ENCODE results near the gene FRZB. TPM values are rescaled to one million over a fixed set of nuclear protein-coding genes. Genes with fewer than 3 reads are reported as not detected.

FRZB gene
- total and polyA plus RNA-seq, 2 of the 13 experiments (the other 11 are each of a cell fraction or from before 2014, with no cell fraction given): 0.04 to 1.2 TPM

DNA sequence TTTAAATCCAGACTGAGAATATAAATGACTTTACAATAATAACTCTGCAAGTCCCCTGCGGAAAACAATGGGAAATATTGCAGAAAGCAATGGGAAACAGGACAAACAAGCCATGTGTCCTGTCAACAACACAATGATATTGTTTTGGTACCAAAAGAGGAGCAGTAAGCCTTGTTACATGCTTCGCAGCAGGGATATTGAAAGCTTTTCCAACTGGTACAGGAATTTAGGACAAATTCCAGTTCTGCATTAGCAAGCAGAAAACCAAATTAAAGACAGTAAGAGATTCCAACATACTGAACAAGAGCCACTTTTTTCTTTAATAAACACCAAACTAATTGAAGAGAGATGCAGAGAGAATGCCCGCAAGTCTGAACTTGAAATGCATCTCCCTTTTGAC is 30.0 kb downstream of the FRZB start (continued):
- TF ChIP-seq E2F1 (CRISPR knock-in tag; IDR thresholded peaks at IDR 0.05): no peak
- no peak for TF ChIP-seq ZNF713 (CRISPR knock-in tag; IDR thresholded peaks at IDR 0.05)
- no peak for TF ChIP-seq HOXA5 (CRISPR knock-in tag; IDR thresholded peaks at IDR 0.05)
- TF ChIP-seq MED13 (CRISPR knock-in tag; IDR thresholded peaks at IDR 0.05): no peak
- TF ChIP-seq, protein P1, sequence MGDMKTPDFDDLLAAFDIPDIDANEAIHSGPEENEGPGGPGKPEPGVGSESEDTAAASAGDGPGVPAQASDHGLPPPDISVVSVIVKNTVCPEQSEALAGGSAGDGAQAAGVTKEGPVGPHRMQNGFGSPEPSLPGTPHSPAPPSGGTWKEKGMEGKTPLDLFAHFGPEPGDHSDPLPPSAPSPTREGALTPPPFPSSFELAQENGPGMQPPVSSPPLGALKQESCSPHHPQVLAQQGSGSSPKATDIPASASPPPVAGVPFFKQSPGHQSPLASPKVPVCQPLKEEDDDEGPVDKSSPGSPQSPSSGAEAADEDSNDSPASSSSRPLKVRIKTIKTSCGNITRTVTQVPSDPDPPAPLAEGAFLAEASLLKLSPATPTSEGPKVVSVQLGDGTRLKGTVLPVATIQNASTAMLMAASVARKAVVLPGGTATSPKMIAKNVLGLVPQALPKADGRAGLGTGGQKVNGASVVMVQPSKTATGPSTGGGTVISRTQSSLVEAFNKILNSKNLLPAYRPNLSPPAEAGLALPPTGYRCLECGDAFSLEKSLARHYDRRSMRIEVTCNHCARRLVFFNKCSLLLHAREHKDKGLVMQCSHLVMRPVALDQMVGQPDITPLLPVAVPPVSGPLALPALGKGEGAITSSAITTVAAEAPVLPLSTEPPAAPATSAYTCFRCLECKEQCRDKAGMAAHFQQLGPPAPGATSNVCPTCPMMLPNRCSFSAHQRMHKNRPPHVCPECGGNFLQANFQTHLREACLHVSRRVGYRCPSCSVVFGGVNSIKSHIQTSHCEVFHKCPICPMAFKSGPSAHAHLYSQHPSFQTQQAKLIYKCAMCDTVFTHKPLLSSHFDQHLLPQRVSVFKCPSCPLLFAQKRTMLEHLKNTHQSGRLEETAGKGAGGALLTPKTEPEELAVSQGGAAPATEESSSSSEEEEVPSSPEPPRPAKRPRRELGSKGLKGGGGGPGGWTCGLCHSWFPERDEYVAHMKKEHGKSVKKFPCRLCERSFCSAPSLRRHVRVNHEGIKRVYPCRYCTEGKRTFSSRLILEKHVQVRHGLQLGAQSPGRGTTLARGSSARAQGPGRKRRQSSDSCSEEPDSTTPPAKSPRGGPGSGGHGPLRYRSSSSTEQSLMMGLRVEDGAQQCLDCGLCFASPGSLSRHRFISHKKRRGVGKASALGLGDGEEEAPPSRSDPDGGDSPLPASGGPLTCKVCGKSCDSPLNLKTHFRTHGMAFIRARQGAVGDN (CRISPR knock-in tag; IDR thresholded peaks at IDR 0.05): no peak
- TF ChIP-seq, protein P2, sequence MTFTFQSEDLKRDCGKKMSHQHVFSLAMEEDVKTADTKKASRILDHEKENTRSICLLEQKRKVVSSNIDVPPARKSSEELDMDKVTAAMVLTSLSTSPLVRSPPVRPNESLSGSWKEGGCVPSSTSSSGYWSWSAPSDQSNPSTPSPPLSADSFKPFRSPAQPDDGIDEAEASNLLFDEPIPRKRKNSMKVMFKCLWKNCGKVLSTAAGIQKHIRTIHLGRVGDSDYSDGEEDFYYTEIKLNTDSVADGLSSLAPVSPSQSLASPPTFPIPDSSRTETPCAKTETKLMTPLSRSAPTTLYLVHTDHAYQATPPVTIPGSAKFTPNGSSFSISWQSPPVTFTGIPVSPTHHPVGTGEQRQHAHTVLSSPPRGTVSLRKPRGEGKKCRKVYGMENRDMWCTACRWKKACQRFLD (CRISPR knock-in tag; IDR thresholded peaks at IDR 0.05; ENCODE audit: borderline replicate concordance): no peak
- no peak for TF ChIP-seq CBX1 (IDR thresholded peaks at IDR 0.05; ENCODE audit: low read depth)

GRCh38 chr2:182834293-182834692 is 32.1 kb downstream of the FRZB start:
- no peaks in the 10 kb centered on the region for H4K20me1 ChIP-seq (ENCODE audit: insufficient read depth, low read length)
- DNase-seq (ENCODE audit: low spot score) (no peak), FAIRE-seq (no peak), ATAC-seq (no peak)
- no peaks in the 10 kb centered on the region for H3K9me3 ChIP-seq (ENCODE audit: low read length)
- no peak overlapping the region for H3K4me3 ChIP-seq (replicated peaks in 1 of 3; ENCODE audit: insufficient read depth in 1 of 3, low read depth in 2 of 3, low read length in 3 of 3)
- no peaks in the 10 kb centered on the region for H3K79me2 ChIP-seq (ENCODE audit: insufficient read depth, low read length)
- no peaks in the 10 kb centered on the region for H3K4me1 ChIP-seq (ENCODE audit: insufficient read depth, low read length)
- 79% methylated on average over 1 of the region's 1 CpG for WGBS (ENCODE audit: low lambda C conversion rate)
- POLR2A ChIA-PET: no interaction called here
- no peak overlapping the region for H3K27ac ChIP-seq (ENCODE audit: extremely low read length, insufficient read depth, low read length)
- H3K4me2 ChIP-seq (ENCODE audit: low read depth, low read length): no peak overlapping the region
- in situ Hi-C loops (cut with HindIII; ENCODE audit: extremely low pct_ligation_motif_present, low pct_unique_long_range_greater_than_20kb) (no loop called here), intact Hi-C loops (cut with micrococcal nuclease; ENCODE audit: unreplicated experiment) (no loop called here)
- no peaks in the 10 kb centered on the region for H3K36me3 ChIP-seq (replicated peaks in 1 of 2; ENCODE audit: control insufficient read depth in 1 of 2, insufficient read depth in 2 of 2, low read length in 2 of 2)
- CTCF ChIA-PET (ENCODE audit: low intra/inter-chr PET ratio, low total read pairs): no interaction called here
- H2AFZ ChIP-seq (ENCODE audit: low read length): no peak overlapping the region
- no TSS peak for BruUV-seq (replicated peaks)
- no peak overlapping the region for H3K9ac ChIP-seq (ENCODE audit: insufficient read depth, low read depth, low read length)
- H3K27me3 ChIP-seq (ENCODE audit: control insufficient read depth in 1 of 2, insufficient read depth in 2 of 2, low read length in 2 of 2): no peaks in the 10 kb centered on the region
- TF ChIP-seq, protein P3, sequence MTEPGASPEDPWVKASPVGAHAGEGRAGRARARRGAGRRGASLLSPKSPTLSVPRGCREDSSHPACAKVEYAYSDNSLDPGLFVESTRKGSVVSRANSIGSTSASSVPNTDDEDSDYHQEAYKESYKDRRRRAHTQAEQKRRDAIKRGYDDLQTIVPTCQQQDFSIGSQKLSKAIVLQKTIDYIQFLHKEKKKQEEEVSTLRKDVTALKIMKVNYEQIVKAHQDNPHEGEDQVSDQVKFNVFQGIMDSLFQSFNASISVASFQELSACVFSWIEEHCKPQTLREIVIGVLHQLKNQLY (CRISPR knock-in tag; IDR thresholded peaks at IDR 0.05): no peak
- TF ChIP-seq ZNF337 (CRISPR knock-in tag; IDR thresholded peaks at IDR 0.05; ENCODE audit: borderline replicate concordance, low read depth) (no peak), RNF2 (conservative IDR thresholded peaks at IDR 0.05; ENCODE audit: low read depth) (no peak)
- TF ChIP-seq, protein P4, sequence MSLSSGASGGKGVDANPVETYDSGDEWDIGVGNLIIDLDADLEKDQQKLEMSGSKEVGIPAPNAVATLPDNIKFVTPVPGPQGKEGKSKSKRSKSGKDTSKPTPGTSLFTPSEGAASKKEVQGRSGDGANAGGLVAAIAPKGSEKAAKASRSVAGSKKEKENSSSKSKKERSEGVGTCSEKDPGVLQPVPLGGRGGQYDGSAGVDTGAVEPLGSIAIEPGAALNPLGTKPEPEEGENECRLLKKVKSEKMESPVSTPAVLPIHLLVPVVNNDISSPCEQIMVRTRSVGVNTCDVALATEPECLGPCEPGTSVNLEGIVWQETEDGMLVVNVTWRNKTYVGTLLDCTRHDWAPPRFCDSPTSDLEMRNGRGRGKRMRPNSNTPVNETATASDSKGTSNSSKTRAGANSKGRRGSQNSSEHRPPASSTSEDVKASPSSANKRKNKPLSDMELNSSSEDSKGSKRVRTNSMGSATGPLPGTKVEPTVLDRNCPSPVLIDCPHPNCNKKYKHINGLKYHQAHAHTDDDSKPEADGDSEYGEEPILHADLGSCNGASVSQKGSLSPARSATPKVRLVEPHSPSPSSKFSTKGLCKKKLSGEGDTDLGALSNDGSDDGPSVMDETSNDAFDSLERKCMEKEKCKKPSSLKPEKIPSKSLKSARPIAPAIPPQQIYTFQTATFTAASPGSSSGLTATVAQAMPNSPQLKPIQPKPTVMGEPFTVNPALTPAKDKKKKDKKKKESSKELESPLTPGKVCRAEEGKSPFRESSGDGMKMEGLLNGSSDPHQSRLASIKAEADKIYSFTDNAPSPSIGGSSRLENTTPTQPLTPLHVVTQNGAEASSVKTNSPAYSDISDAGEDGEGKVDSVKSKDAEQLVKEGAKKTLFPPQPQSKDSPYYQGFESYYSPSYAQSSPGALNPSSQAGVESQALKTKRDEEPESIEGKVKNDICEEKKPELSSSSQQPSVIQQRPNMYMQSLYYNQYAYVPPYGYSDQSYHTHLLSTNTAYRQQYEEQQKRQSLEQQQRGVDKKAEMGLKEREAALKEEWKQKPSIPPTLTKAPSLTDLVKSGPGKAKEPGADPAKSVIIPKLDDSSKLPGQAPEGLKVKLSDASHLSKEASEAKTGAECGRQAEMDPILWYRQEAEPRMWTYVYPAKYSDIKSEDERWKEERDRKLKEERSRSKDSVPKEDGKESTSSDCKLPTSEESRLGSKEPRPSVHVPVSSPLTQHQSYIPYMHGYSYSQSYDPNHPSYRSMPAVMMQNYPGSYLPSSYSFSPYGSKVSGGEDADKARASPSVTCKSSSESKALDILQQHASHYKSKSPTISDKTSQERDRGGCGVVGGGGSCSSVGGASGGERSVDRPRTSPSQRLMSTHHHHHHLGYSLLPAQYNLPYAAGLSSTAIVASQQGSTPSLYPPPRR (CRISPR knock-in tag; IDR thresholded peaks at IDR 0.05; ENCODE audit: borderline replicate concordance): no peak

All from HepG2 (cell line).